HEK293 (cell line): ENCODE measurements around the gene BIVM.

Experiments used
- CTCF ChIA-PET: fragments of 350-600 bp; formaldehyde crosslinking; extraction: SDS; loops from one replicate; lab custom pipeline; 2021; ENCODE audit warnings: antibody characterized with exemption; lab: Yijun Ruan, JAX
- POLR2A ChIA-PET: fragments of 300-600 bp; formaldehyde crosslinking; extraction: SDS; loops from one replicate; lab custom pipeline; 2020; ENCODE audit warnings: antibody characterized with exemption, inconsistent platforms; lab: Yijun Ruan, JAX
- H3K27ac ChIP-seq: fragments of 200-500 bp; sonication (Bioruptor generic); 2 replicates; pipeline ENCODE4 v1.5.1; 2014; ENCODE audit warnings: low read depth, low read length, control low read depth, inconsistent platforms; ENCODE audit errors: extremely low read depth
- H3K36me3 ChIP-seq, 2 experiments: fragments of 200-500 bp in 1 of 2; sonication (Bioruptor generic) in 1 of 2; 1 replicate in 1 of 2; 2 replicates in 1 of 2; pipeline ENCODE4 v1.5.1; 2014 to 2017; ENCODE audit warnings: inconsistent platforms in 2 of 2, low read length in 2 of 2; ENCODE audit not compliant: control insufficient read depth in 2 of 2, insufficient read depth in 1 of 2
- H3K4me1 ChIP-seq: fragments of 200-500 bp; sonication (Bioruptor generic); 2 replicates; pipeline ENCODE4 v1.5.1; 2014; ENCODE audit warnings: mild to moderate bottlenecking, low read length, inconsistent platforms; ENCODE audit not compliant: control insufficient read depth, insufficient read depth
- H3K4me3 ChIP-seq: 2 replicates; pipeline ENCODE4 v1.5.1; 2011; ENCODE audit warnings: low read depth, mild to moderate bottlenecking, control low read depth, low read length, moderate library complexity
- H3K9me3 ChIP-seq: fragments of 200-500 bp; sonication (Bioruptor generic); 2 replicates; pipeline ENCODE4 v1.5.1; 2014; ENCODE audit warnings: low read depth, low read length, inconsistent platforms; ENCODE audit not compliant: control insufficient read depth, insufficient read depth
- BCL11B ChIP-seq: fragments of 450-650 bp; formaldehyde crosslinking; IDR thresholded peaks from 2 replicates; pipeline ENCODE4 v1.5.1; 2016; ENCODE audit warnings: low read depth, missing biosample characterization, missing genetic modification characterization
- HOXD13 ChIP-seq: sonication (generic); formaldehyde crosslinking; IDR thresholded peaks from 2 replicates; pipeline ENCODE4 v1.8.0; 2022; ENCODE audit warnings: missing genetic modification reagents, borderline replicate concordance
- IKZF3 ChIP-seq: fragments of 450-650 bp; IDR thresholded peaks from 2 replicates; pipeline ENCODE4 v1.5.0; 2018; ENCODE audit warnings: missing biosample characterization, mild to moderate bottlenecking, missing genetic modification characterization, moderate library complexity
- KLF16 ChIP-seq: fragments of 450-650 bp; formaldehyde crosslinking; IDR thresholded peaks from 2 replicates; pipeline ENCODE4 v1.5.1; 2017; ENCODE audit warnings: missing biosample characterization, missing genetic modification characterization
- SCRT2 ChIP-seq: fragments of 450-650 bp; formaldehyde crosslinking; IDR thresholded peaks from 2 replicates; pipeline ENCODE4 v1.5.1; 2016; ENCODE audit warnings: missing biosample characterization, missing genetic modification characterization
- ZBTB1 ChIP-seq: fragments of 450-650 bp; formaldehyde crosslinking; IDR thresholded peaks from 2 replicates; pipeline ENCODE4 v1.5.1; 2016; ENCODE audit warnings: missing biosample characterization, missing genetic modification characterization
- ZFHX2 ChIP-seq: fragments of 450-650 bp; formaldehyde crosslinking; conservative IDR thresholded peaks from 2 replicates; pipeline ENCODE4 v1.5.1; 2016; ENCODE audit warnings: missing biosample characterization, missing genetic modification characterization
- ZNF112 ChIP-seq: fragments of 450-650 bp; formaldehyde crosslinking; IDR thresholded peaks from 2 replicates; pipeline ENCODE4 v1.5.0; 2017; ENCODE audit warnings: missing biosample characterization, missing genetic modification characterization
- ZNF133 ChIP-seq: fragments of 450-650 bp; formaldehyde crosslinking; IDR thresholded peaks from 2 replicates; pipeline ENCODE4 v1.5.1; 2016; ENCODE audit warnings: missing biosample characterization, missing genetic modification characterization
- ZNF140 ChIP-seq: fragments of 450-650 bp; formaldehyde crosslinking; IDR thresholded peaks from 2 replicates; pipeline ENCODE4 v1.5.1; 2016; ENCODE audit warnings: missing biosample characterization, missing genetic modification characterization
- ZNF146 ChIP-seq: fragments of 450-650 bp; formaldehyde crosslinking; IDR thresholded peaks from 2 replicates; pipeline ENCODE4 v1.5.1; 2016; ENCODE audit warnings: missing biosample characterization, missing genetic modification characterization
- ZNF394 ChIP-seq: fragments of 450-650 bp; formaldehyde crosslinking; IDR thresholded peaks from 2 replicates; pipeline ENCODE4 v1.5.1; 2016; ENCODE audit warnings: missing biosample characterization, missing genetic modification characterization, mild to moderate bottlenecking, moderate library complexity, borderline replicate concordance
- ZNF433 ChIP-seq: fragments of 450-650 bp; formaldehyde crosslinking; IDR thresholded peaks from 2 replicates; pipeline ENCODE4 v1.5.1; 2016; ENCODE audit warnings: missing biosample characterization, missing genetic modification characterization, low read depth
- ZNF629 ChIP-seq: fragments of 450-650 bp; formaldehyde crosslinking; IDR thresholded peaks from 2 replicates; pipeline ENCODE4 v1.5.1; 2017; ENCODE audit warnings: missing biosample characterization, missing genetic modification characterization
- ZNF768 ChIP-seq: fragments of 450-650 bp; formaldehyde crosslinking; IDR thresholded peaks from 2 replicates; pipeline ENCODE4 v1.5.1; 2018; ENCODE audit warnings: missing biosample characterization, mild to moderate bottlenecking, missing genetic modification characterization
- TF ChIP-seq, protein P1 (sequence below): fragments of 450-650 bp; formaldehyde crosslinking; IDR thresholded peaks from 2 replicates; pipeline ENCODE4 v1.5.1; 2016; ENCODE audit warnings: missing biosample characterization, missing genetic modification characterization
- TF ChIP-seq, protein P2 (sequence below): fragments of 450-650 bp; formaldehyde crosslinking; IDR thresholded peaks from 2 replicates; pipeline ENCODE4 v1.5.1; 2017; ENCODE audit warnings: missing biosample characterization, missing genetic modification characterization
- TF ChIP-seq, protein P3 (sequence below): fragments of 450-650 bp; formaldehyde crosslinking; IDR thresholded peaks from 2 replicates; pipeline ENCODE4 v1.5.1; 2017; ENCODE audit warnings: missing biosample characterization, missing genetic modification characterization
- TF ChIP-seq, protein P4 (sequence below): fragments of 450-650 bp; formaldehyde crosslinking; IDR thresholded peaks from 2 replicates; pipeline ENCODE4; 2016; ENCODE audit warnings: missing biosample characterization, missing genetic modification characterization

The BIVM gene

DNA sequence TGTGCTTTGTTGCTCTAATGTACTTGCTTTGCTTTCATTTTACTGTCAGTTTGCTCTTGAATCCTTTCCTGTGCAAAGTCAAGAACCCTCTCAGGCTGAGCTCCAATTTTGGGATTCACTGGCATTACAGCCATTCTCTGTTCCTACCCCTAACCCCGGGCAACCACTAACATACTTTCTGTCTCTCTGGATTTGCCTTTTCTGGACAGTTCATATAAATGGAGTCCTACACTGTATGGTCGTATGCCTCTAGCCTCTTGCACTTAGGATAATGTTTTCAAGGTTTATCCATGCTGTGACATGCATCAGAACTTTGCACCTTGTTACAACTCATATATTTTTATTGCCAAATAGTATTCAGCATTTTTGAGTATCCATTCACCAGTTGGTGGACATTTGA lies 22.6 kb upstream of the BIVM start:
- H3K4me3 ChIP-seq, result no peak overlapping the region
- ChIA-PET POLR2A (no interaction called here), CTCF (no interaction called here)
- H3K36me3 ChIP-seq, result no peaks in the 10 kb centered on the region
- TF ChIP-seq ZNF112 (tag by site-specific recombination) (no peak), KLF16 (tag by site-specific recombination) (no peak), ZNF433 (no peak), ZNF140 (tag by site-specific recombination) (no peak), IKZF3 (tag by site-specific recombination) (no peak), ZNF133 (no peak)
- TF ChIP-seq, protein P1, sequence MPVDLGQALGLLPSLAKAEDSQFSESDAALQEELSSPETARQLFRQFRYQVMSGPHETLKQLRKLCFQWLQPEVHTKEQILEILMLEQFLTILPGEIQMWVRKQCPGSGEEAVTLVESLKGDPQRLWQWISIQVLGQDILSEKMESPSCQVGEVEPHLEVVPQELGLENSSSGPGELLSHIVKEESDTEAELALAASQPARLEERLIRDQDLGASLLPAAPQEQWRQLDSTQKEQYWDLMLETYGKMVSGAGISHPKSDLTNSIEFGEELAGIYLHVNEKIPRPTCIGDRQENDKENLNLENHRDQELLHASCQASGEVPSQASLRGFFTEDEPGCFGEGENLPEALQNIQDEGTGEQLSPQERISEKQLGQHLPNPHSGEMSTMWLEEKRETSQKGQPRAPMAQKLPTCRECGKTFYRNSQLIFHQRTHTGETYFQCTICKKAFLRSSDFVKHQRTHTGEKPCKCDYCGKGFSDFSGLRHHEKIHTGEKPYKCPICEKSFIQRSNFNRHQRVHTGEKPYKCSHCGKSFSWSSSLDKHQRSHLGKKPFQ (tag by site-specific recombination), result no peak
- TF ChIP-seq, protein P2, sequence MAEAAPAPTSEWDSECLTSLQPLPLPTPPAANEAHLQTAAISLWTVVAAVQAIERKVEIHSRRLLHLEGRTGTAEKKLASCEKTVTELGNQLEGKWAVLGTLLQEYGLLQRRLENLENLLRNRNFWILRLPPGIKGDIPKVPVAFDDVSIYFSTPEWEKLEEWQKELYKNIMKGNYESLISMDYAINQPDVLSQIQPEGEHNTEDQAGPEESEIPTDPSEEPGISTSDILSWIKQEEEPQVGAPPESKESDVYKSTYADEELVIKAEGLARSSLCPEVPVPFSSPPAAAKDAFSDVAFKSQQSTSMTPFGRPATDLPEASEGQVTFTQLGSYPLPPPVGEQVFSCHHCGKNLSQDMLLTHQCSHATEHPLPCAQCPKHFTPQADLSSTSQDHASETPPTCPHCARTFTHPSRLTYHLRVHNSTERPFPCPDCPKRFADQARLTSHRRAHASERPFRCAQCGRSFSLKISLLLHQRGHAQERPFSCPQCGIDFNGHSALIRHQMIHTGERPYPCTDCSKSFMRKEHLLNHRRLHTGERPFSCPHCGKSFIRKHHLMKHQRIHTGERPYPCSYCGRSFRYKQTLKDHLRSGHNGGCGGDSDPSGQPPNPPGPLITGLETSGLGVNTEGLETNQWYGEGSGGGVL, result no peak
- no peaks in the 10 kb centered on the region for H3K9me3 ChIP-seq
- no peaks in the 10 kb centered on the region for H3K4me1 ChIP-seq
- no peak overlapping the region for H3K27ac ChIP-seq

DNA sequence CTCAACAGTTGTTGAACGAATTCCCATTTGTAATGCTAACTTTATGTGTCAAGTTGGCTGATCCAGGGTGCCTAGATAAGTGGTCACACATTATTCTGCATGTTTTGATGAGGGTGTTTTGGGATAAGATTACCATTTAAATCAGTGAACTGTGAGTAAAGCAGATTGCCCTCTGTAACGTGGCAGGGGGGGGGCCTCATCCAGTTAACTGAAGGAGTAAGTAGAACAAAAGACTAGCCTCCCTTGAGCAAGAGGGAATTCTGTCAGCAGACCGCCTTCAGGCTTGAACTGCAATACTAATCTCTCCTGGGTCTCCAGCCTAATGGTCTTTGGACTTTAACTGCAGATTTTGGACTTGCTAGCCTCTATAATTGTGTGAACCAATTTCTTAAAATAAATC lies 21.2 kb upstream of the BIVM start:
- no peak overlapping the region for H3K27ac ChIP-seq
- peaks cover 0 to 6% of the 10 kb centered on the region in 2 experiments; a peak in 1 of 3 replicates for H3K36me3 ChIP-seq
- no peaks in the 10 kb centered on the region for H3K9me3 ChIP-seq
- CTCF ChIA-PET, result no interaction called here
- no peaks in the 10 kb centered on the region for H3K4me1 ChIP-seq
- TF ChIP-seq, protein P3, sequence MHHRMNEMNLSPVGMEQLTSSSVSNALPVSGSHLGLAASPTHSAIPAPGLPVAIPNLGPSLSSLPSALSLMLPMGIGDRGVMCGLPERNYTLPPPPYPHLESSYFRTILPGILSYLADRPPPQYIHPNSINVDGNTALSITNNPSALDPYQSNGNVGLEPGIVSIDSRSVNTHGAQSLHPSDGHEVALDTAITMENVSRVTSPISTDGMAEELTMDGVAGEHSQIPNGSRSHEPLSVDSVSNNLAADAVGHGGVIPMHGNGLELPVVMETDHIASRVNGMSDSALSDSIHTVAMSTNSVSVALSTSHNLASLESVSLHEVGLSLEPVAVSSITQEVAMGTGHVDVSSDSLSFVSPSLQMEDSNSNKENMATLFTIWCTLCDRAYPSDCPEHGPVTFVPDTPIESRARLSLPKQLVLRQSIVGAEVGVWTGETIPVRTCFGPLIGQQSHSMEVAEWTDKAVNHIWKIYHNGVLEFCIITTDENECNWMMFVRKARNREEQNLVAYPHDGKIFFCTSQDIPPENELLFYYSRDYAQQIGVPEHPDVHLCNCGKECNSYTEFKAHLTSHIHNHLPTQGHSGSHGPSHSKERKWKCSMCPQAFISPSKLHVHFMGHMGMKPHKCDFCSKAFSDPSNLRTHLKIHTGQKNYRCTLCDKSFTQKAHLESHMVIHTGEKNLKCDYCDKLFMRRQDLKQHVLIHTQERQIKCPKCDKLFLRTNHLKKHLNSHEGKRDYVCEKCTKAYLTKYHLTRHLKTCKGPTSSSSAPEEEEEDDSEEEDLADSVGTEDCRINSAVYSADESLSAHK (tag by site-specific recombination), result no peak
- TF ChIP-seq ZNF112 (tag by site-specific recombination), result no peak
- no peak for TF ChIP-seq ZBTB1 (tag by site-specific recombination)
- no peak for TF ChIP-seq ZFHX2 (tag by site-specific recombination)
- TF ChIP-seq ZNF146, result no peak
- no peak for TF ChIP-seq SCRT2 (tag by site-specific recombination)
- H3K4me3 ChIP-seq, result no peak overlapping the region
- POLR2A ChIA-PET, result no interaction called here

DNA sequence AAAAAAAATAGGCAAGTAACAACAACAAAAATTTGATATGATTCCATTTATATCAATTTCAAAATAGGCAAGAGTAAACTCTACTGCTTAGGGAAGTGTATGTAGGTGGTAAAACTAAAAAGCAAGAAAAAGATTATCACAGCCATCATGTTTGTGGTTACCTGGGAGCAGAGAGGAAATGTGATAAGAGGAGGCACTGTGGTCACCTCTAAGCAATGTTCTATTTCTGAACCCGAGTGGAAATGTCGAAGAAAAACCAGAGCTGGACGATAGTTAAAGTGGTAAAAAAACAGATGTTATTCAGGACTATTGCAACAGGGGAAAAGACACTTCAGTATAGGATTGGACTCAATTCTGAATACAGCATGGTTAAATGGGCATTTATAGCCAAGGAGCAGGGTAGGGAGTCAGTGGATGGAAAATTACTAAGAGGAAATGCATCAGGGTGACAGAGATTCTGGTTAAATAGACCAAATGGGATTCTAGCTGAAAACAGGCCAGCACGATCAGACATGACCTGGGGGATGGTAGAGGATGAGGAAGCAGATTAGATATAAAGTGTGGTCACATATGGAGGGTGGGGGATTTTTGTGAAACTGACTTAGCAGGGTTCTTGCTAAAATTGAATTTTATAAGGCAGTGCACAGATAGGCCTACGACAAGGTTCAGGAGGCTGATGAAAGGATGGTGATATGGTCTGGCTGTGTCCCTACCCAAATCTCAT lies 19.3 kb upstream of the BIVM start:
- ChIA-PET POLR2A (no interaction called here), CTCF (no interaction called here)
- Histone ChIP-seq H3K36me3 (peaks cover 0 to 16% of the 10 kb centered on the region in 2 experiments; a peak in 1 of 3 replicates), H3K27ac (no peak overlapping the region), H3K4me1 (no peaks in the 10 kb centered on the region), H3K4me3 (no peak overlapping the region), H3K9me3 (no peaks in the 10 kb centered on the region)
- no peak for TF ChIP-seq ZNF394 (tag by site-specific recombination)
- TF ChIP-seq, protein P3 (tag by site-specific recombination), result no peak
- TF ChIP-seq ZNF629 (tag by site-specific recombination), result no peak
- TF ChIP-seq, protein P4, sequence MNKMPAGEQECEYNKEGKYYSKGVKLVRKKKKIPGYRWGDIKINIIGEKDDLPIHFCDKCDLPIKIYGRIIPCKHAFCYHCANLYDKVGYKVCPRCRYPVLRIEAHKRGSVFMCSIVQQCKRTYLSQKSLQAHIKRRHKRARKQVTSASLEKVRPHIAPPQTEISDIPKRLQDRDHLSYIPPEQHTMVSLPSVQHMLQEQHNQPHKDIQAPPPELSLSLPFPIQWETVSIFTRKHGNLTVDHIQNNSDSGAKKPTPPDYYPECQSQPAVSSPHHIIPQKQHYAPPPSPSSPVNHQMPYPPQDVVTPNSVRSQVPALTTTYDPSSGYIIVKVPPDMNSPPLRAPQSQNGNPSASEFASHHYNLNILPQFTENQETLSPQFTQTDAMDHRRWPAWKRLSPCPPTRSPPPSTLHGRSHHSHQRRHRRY (tag by site-specific recombination), result no peak
- TF ChIP-seq BCL11B (tag by site-specific recombination), result no peak
- no peak for TF ChIP-seq ZBTB1 (tag by site-specific recombination)
- TF ChIP-seq HOXD13 (CRISPR knock-in tag), result no peak
- TF ChIP-seq ZNF768 (tag by site-specific recombination), result no peak
